Right atrium auricular region (tissue), 2 donors: ENCODE results near the gene TAPBPL. TPM values are rescaled to one million over a fixed set of nuclear protein-coding genes. Genes with fewer than 3 reads are reported as not detected.
"Not testable (repeated sequence)": the region's sequence is repeated elsewhere in the genome, so short reads cannot be mapped to it uniquely, and the experiment has no call there.

ENCODE experiments used
- DNase-seq: peaks from one replicate; pipeline ENCODE4 v3.0.0-alpha.2; 2019; ENCODE audit warnings: low spot score
- H3K27ac ChIP-seq, 2 donors: fragments of 200-600 bp; sonication (generic); 1 replicate in 1 of 2; 2 replicates in 1 of 2; pipeline ENCODE4 v1.5.1; 2016 to 2019
- H3K27me3 ChIP-seq, 2 donors: fragments of 200-600 bp; sonication (generic); one replicate each; pipeline versions ENCODE4 v1.5.1 to v1.6.0; 2017 to 2019
- H3K36me3 ChIP-seq: fragments of 200-600 bp; sonication (generic); one replicate; pipeline ENCODE4 v1.5.1; 2016
- H3K4me1 ChIP-seq, 2 donors: fragments of 200-600 bp; sonication (generic); one replicate each; pipeline versions ENCODE4 v1.5.1 to v1.6.0; 2017 to 2019
- H3K4me3 ChIP-seq, 2 donors: fragments of 200-600 bp; sonication (generic); 1 replicate in 1 of 2; 2 replicates in 1 of 2; pipeline ENCODE4 v1.5.1; 2017 to 2019; ENCODE audit warnings: mild to moderate bottlenecking in 1 of 2, moderate library complexity in 1 of 2
- H3K9me3 ChIP-seq, 2 donors: fragments of 200-600 bp; sonication (generic); one replicate each; pipeline ENCODE4 v1.5.1; 2019
- CTCF ChIP-seq, 2 donors: fragments of 200-600 bp; sonication (generic); IDR thresholded peaks; one replicate each; pipeline ENCODE4 v1.5.1; 2019; ENCODE audit warnings: antibody characterized with exemption in 2 of 2
- total RNA-seq, 2 donors: library from RNA; depleted of rRNA; stranded (reverse); fragments of >200 nt; gene quantifications; one replicate each; pipeline ENCODE4 v1.1.0, GENCODE V29; 2016

The TAPBPL gene
- total RNA-seq, 2 donors from 2014 or later: 14.5 to 16.9 TPM

- DNase-seq: no peak
- Histone ChIP-seq H3K4me1 (peaks cover 0 to 11% of the 10 kb centered on the region in 2 donors), H3K9me3 (no peaks in the 10 kb centered on the region), H3K27me3 (no peaks in the 10 kb centered on the region), H3K4me3 (no peak overlapping the region), H3K27ac (no peak overlapping the region), H3K36me3 (peaks cover 8% of the 10 kb centered on the region)
- TF ChIP-seq CTCF (IDR thresholded peaks at IDR 0.05): no peak
Observed at GRCh38 chr12:6489449-6489848, 37.6 kb downstream of the TAPBPL start.

DNA sequence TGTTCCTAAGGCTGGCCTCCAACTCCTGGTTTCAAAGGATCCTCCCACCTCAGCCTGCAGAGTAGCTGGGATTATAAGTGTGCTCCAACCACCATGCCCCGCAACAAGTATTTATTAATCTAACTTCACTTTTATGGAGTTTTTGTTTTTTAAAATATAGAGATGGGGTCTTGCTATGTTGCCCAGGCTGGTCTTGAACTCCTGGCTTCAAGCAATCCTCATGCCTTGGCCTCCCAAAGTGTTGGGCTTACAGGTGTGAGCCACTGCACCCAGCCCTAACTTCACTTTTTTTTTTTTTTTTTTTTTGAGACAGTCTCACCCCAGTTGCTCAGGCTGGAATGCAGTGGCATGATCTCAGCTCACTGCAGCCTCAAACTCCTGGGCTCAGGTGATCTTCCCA is 38.8 kb downstream of the TAPBPL start:
- H3K27ac ChIP-seq, H3K9me3 ChIP-seq, H3K27me3 ChIP-seq, H3K36me3 ChIP-seq, DNase-seq, H3K4me3 ChIP-seq: not testable (repeated sequence)
- H3K4me1 ChIP-seq: peaks cover 0 to 23% of the 10 kb centered on the region in 2 donors

DNA sequence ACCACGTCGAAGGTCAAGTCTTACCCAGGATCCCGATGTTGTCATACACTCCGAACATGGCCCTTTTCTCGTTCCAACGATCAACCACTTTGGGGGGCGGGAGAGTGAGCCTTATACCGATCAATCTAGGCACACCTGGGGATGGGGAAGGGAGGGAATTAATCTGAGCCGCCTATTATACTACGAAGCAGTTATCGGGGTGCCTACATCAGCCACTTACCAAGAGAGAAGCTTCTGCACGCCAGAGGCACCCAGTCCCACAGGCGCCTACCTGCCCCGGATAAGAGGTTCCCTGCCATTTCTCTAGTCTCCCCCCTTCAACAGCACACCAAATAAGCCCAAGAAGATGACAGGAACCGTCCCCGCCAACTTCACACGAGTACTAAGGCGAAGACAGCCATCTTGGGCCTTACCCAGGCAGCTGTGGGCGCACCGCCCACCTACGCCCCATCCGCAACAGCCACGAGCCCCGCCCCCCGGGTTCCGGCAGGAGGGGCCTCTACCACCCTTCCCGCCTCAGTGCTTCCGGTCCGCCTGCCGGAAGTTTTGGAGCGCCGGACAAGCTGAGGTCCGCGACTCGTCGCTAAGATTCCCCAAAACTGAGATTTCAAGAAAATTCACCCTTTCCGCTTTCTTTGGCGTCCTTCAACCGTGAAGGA is 41.1 kb downstream of the TAPBPL start, which contains the start of gene MRPL51:
MRPL51 (minus strand) TSS at position 425 of the 659 bp plus-strand sequence; CDS start at position 299, 126 bp downstream.
- peak within 1 kb of the TSS; percentile 51 to 70 for H3K4me3 ChIP-seq
- no peak for TF ChIP-seq CTCF (IDR thresholded peaks at IDR 0.05)

GRCh38 chr12:6493497-6494257 is 41.8 kb downstream of the TAPBPL start, which contains the start of gene NCAPD2:
TSS of gene NCAPD2 (plus strand) at chr12:6494102. CDS start at chr12:6495099, 997 bp downstream.
- no peaks in the 10 kb centered on the region for H3K9me3 ChIP-seq
- H3K27me3 ChIP-seq: no peaks in the 10 kb centered on the region
- H3K4me3 ChIP-seq: peak within 1 kb of the TSS; percentile 51 to 70
- peaks cover 16% of the 10 kb centered on the region for H3K36me3 ChIP-seq
- peaks cover 0 to 23% of the 10 kb centered on the region in 2 donors for H3K4me1 ChIP-seq
- peak; percentile 31 to 52 for TF ChIP-seq CTCF (IDR thresholded peaks at IDR 0.05)
- peak within 1 kb of the TSS; percentile 96 to 97 for H3K27ac ChIP-seq
- peak; percentile 98 for DNase-seq

More for the DNA sequence above, 41.1 kb downstream of the TAPBPL start, which contains the start of gene MRPL51:
- Histone ChIP-seq H3K27ac (peak within 1 kb of the TSS; percentile 96 to 97), H3K4me1 (peaks cover 0 to 23% of the 10 kb centered on the region in 2 donors), H3K36me3 (peaks cover 16% of the 10 kb centered on the region), H3K9me3 (no peaks in the 10 kb centered on the region), H3K27me3 (no peaks in the 10 kb centered on the region)
- DNase-seq: peak; percentile 92

DNA sequence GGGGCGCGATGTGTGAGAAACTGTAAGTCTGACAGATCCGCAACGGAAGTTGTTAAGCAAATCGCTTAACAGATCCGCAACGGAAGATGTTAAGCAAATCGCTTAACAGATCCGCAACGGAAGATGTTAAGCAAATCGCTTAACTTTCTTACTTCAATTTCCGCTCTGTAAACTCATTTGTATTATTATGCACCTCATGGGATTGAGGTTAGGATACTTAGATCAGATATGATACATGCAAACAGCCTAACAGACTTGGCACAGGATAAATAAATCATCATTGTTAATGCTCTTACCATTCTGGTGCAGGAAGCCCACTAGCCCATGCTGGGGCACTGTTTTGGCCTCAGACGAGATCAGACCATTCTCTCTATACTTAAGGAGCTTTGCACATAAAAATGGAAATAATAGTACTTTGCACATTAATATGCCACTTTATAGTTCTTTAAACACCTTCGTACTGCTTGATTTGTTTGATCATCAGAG is 42.5 kb downstream of the TAPBPL start:
- Histone ChIP-seq H3K4me1 (peaks cover 0 to 23% of the 10 kb centered on the region in 2 donors), H3K27me3 (no peaks in the 10 kb centered on the region), H3K27ac (peak overlapping the region; percentile 96 to 97), H3K36me3 (peaks cover 22% of the 10 kb centered on the region), H3K9me3 (no peaks in the 10 kb centered on the region), H3K4me3 (peak overlapping the region; percentile 51 to 70)
- TF ChIP-seq CTCF (IDR thresholded peaks at IDR 0.05): no peak
- DNase-seq: no peak

DNA sequence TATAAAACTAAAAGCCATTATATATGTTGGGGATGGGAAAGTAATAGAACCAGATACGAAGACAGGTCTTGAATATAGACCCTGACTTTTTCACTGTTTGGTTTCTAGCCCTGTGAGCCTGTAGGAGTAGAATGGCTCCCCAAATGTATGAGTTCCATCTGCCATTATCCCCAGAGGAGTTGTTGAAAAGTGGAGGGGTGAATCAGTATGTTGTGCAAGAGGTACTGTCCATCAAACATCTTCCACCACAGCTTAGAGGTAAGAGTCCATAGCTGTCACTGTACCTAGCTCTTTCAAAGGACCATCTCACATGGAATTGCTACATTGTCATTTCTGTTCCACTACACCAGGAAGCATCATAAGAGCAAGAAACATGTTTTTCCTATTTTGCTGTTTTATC is 43.1 kb downstream of the TAPBPL start:
- Histone ChIP-seq H3K9me3 (no peaks in the 10 kb centered on the region), H3K27ac (no peak overlapping the region), H3K27me3 (no peaks in the 10 kb centered on the region), H3K4me3 (peak overlapping the region in 1 of 2 donors; percentile 70), H3K36me3 (peaks cover 28% of the 10 kb centered on the region), H3K4me1 (peaks cover 0 to 23% of the 10 kb centered on the region in 2 donors)
- no peak for TF ChIP-seq CTCF (IDR thresholded peaks at IDR 0.05)
- DNase-seq: no peak

DNA sequence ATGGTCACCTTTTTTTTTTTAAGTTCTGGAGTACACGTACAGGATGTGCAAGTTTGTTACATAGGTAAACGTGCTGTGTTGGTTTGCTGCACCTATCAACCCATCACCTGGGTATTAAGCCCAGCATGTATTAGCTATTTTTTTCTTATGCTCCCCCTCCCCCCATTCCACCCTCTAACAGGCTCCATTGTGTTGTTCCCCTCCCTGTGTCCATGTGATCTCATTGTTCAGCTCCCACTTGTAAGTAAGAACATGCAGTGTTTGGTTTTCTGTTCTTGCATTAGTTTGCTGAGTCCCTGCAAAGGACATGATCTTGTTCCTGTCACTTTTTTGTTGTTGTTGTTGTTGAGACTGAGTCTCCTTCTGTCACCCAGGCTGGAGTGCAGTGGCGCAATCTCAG is 45.4 kb downstream of the TAPBPL start:
- not testable (repeated sequence) for H3K27me3 ChIP-seq, H3K9me3 ChIP-seq, DNase-seq, H3K4me3 ChIP-seq, H3K27ac ChIP-seq
- Histone ChIP-seq H3K36me3 (peaks cover 22% of the 10 kb centered on the region), H3K4me1 (peaks cover 0 to 20% of the 10 kb centered on the region in 2 donors)
